B cell (primary cell): ENCODE data around the gene SMARCE1. TPM values are rescaled to one million over a fixed set of nuclear protein-coding genes. Genes with fewer than 3 reads are reported as not detected.
A peak's percentile ranks its signal among the peaks of the same experiment; 100 is the strongest.

Experiments used
- ATAC-seq: fragments of 200-7000 bp; cut with Tn5 transposase; one replicate; pipeline ENCODE4 v1.10.0; 2021; ENCODE audit warnings: low read depth, mild to moderate bottlenecking, moderate number of reproducible peaks, moderate library complexity
- CTCF ChIA-PET: fragments of 350-600 bp; sonication (Branson Sonifier 250); formaldehyde crosslinking; loops from one replicate; lab custom pipeline; 2021; ENCODE audit warnings: antibody characterized with exemption, inconsistent platforms; lab: Charles Lee
- POLR2A ChIA-PET: fragments of 350-600 bp; sonication (Branson Sonifier 250); formaldehyde crosslinking; loops from one replicate; lab custom pipeline; 2021; ENCODE audit warnings: antibody characterized with exemption; lab: Charles Lee
- DNase-seq: peaks from one replicate; pipeline ENCODE4 v3.0.0; 2013
- H2AFZ ChIP-seq: 2 replicates; pipeline ENCODE4 v1.6.1; 2012; ENCODE audit warnings: mild to moderate bottlenecking, low read depth, low read length; ENCODE audit not compliant: insufficient read depth, poor library complexity, severe bottlenecking
- H3K27ac ChIP-seq, 2 donors: 1 replicate in 1 of 2; 2 replicates in 1 of 2; pipeline ENCODE4 v1.5.1; 2012 to 2013; ENCODE audit warnings: low read length in 2 of 2, mild to moderate bottlenecking in 2 of 2, moderate library complexity in 1 of 2
- H3K27me3 ChIP-seq, 4 experiments: fragments of 200-600 bp in 1 of 4; sonication (generic) in 1 of 4; replicated peaks in 1 of 4; 1 replicate in 2 of 4; 2 replicates in 2 of 4; pipeline versions ENCODE4 v1.6.1 to v1.7.0; 2013 to 2016; ENCODE audit warnings: low read length in 3 of 4, mild to moderate bottlenecking in 2 of 4, mixed read lengths in 1 of 4, moderate library complexity in 1 of 4; ENCODE audit not compliant: insufficient read depth in 4 of 4, control insufficient read depth in 3 of 4; ENCODE audit errors: control extremely low read depth in 1 of 4
- H3K36me3 ChIP-seq, 2 experiments: replicated peaks in 1 of 2; 1 replicate in 1 of 2; 2 replicates in 1 of 2; pipeline versions ENCODE4 v1.6.1 to v1.7.1; 2013; ENCODE audit warnings: low read length in 1 of 2; ENCODE audit not compliant: insufficient read depth in 2 of 2, control insufficient read depth in 1 of 2; ENCODE audit errors: control extremely low read depth in 1 of 2, extremely low read depth in 1 of 2
- H3K4me1 ChIP-seq, 2 donors: fragments of 200-600 bp in 1 of 2; sonication (generic) in 1 of 2; 1 replicate in 1 of 2; 2 replicates in 1 of 2; pipeline versions ENCODE4 v1.5.1 to v1.6.1; 2013 to 2017; ENCODE audit warnings: low read length in 2 of 2; ENCODE audit not compliant: control insufficient read depth in 2 of 2, insufficient read depth in 2 of 2
- H3K4me2 ChIP-seq: replicated peaks from 2 replicates; pipeline ENCODE3; 2012; ENCODE audit warnings: mild to moderate bottlenecking, low read depth, low read length; ENCODE audit not compliant: poor library complexity, severe bottlenecking
- H3K4me3 ChIP-seq, 5 experiments: fragments of 200-600 bp in 1 of 5; sonication (generic) in 1 of 5; 1 replicate in 3 of 5; 2 replicates in 2 of 5; pipeline versions ENCODE4 v1.5.1 to v1.7.0; 2011 to 2016; ENCODE audit warnings: low read length in 4 of 5, mild to moderate bottlenecking in 4 of 5, low read depth in 2 of 5, control low read depth in 1 of 5, moderate library complexity in 1 of 5; ENCODE audit not compliant: insufficient read depth in 1 of 5; ENCODE audit errors: control extremely low read depth in 1 of 5, extremely low read depth in 1 of 5
- H3K79me2 ChIP-seq: fragments of 200-600 bp; sonication (generic); one replicate; pipeline ENCODE4 v1.6.0; 2016; ENCODE audit warnings: low read length; ENCODE audit not compliant: control insufficient read depth, insufficient read depth
- H3K9ac ChIP-seq: fragments of 200-600 bp; sonication (generic); 2 replicates; pipeline ENCODE4 v1.6.1; 2017; ENCODE audit warnings: mild to moderate bottlenecking, low read length, moderate library complexity
- H3K9me3 ChIP-seq, 3 donors: one replicate each; pipeline versions ENCODE4 v1.6.1 to v1.7.1; 2013; ENCODE audit warnings: low read length in 2 of 3; ENCODE audit not compliant: control insufficient read depth in 2 of 3, insufficient read depth in 1 of 3; ENCODE audit errors: control extremely low read depth in 1 of 3
- H4K20me1 ChIP-seq: 2 replicates; pipeline ENCODE4 v1.6.0; 2012; ENCODE audit warnings: mild to moderate bottlenecking, low read length; ENCODE audit not compliant: insufficient read depth, control insufficient read depth, poor library complexity, severe bottlenecking
- H3K27ac Mint-ChIP-seq: one replicate; pipeline ENCODE4 v1.8.0; 2021; ENCODE audit warnings: mixed read lengths
- H3K27me3 Mint-ChIP-seq: one replicate; pipeline ENCODE4 v1.8.0; 2021; ENCODE audit warnings: mixed read lengths
- H3K4me1 Mint-ChIP-seq: one replicate; pipeline ENCODE4 v1.8.0; 2021; ENCODE audit warnings: mixed read lengths
- H3K4me3 Mint-ChIP-seq: one replicate; pipeline ENCODE4 v1.8.0; 2021; ENCODE audit warnings: mixed read lengths
- H3K9me3 Mint-ChIP-seq: one replicate; pipeline ENCODE4 v1.8.0; 2022; ENCODE audit warnings: mixed read lengths; ENCODE audit not compliant: insufficient read depth
- CTCF ChIP-seq: fragments of 200-600 bp; IDR thresholded peaks from one replicate; pipeline ENCODE4 v1.8.0; 2022; ENCODE audit warnings: antibody characterized with exemption, mild to moderate bottlenecking
- EZH2 ChIP-seq: IDR thresholded peaks from 2 replicates; pipeline ENCODE4 v1.6.1; 2012; ENCODE audit warnings: borderline replicate concordance, low read depth, mild to moderate bottlenecking, moderate library complexity, low read length; ENCODE audit not compliant: insufficient read depth, poor library complexity, severe bottlenecking
- WGBS: methylation state at CpG from one replicate; pipeline ENCODE4 v1.1.5; 2013; ENCODE audit warnings: missing lambda C conversion rate; ENCODE audit not compliant: insufficient coverage; 5-methylcytosine and 5-hydroxymethylcytosine counted together
- intact Hi-C: fragments of 100-400 bp; cut with micrococcal nuclease; formaldehyde crosslinking; loops from one replicate; pipeline ENCODE4 v1.10.0; 2022
- polyA plus RNA-seq: library from polyadenylated mRNA; depleted of rRNA; stranded (reverse); fragments of >200 nt; gene quantifications from 2 replicates; pipeline ENCODE4 v1.2.3, GENCODE V29; 2012
- total RNA-seq, 2 donors: library from RNA; stranded (reverse); fragments of 120-200 nt in 1 of 2; gene quantifications; 1 replicate in 1 of 2; 2 replicates in 1 of 2; pipeline versions ENCODE4 v1.2.3 to v1.2.4, GENCODE V29; 2013 to 2022

Gene SMARCE1
- total and polyA plus RNA-seq, 2 donors (not counting 1 experiment from before 2014, with no cell fraction given) = 19.9 to 128 TPM

- H3K79me2 ChIP-seq = peaks cover 57% of the 10 kb centered on the region
- peak overlapping the region; percentile 89 for H3K4me3 Mint-ChIP-seq
- ATAC-seq (no peak), DNase-seq (no peak)
- under 1% methylated on average over 26 of the region's 28 CpGs for WGBS
- H3K27ac ChIP-seq = peak overlapping the region; percentile 97 to 100
- H3K4me1 Mint-ChIP-seq = peaks cover 38% of the 10 kb centered on the region
- H4K20me1 ChIP-seq = no peaks in the 10 kb centered on the region
- H3K27me3 Mint-ChIP-seq = no peaks in the 10 kb centered on the region
- no peak for TF ChIP-seq CTCF
- no peak for TF ChIP-seq EZH2
- no peaks in the 10 kb centered on the region for H3K27me3 ChIP-seq
- peak overlapping the region; percentile 99 for H2AFZ ChIP-seq
- H3K36me3 ChIP-seq = peaks cover 3 to 15% of the 10 kb centered on the region in 2 experiments
- H3K4me2 ChIP-seq = peak overlapping the region; percentile 95
- ChIA-PET POLR2A (interaction anchor here (1.6 to 1.7 kb wide), 2 partner anchors 85 to 101 kb away, joined by 4 to 5 read pairs; no protein-coding TSS in a partner anchor), CTCF (interaction anchor here (0.8 to 3.6 kb wide), 7 partner anchors 22 to 1019 kb away, joined by 3 to 17 read pairs (median 3); no protein-coding TSS in a partner anchor)
- H3K27ac Mint-ChIP-seq = peak overlapping the region; percentile 94
- peak overlapping the region; percentile 100 for H3K9ac ChIP-seq
- H3K9me3 Mint-ChIP-seq = no peaks in the 10 kb centered on the region
- peak overlapping the region; percentile 85 to 94 (median 86) for H3K4me3 ChIP-seq
- H3K4me1 ChIP-seq = peaks cover 25 to 30% of the 10 kb centered on the region in 2 donors
- no peaks in the 10 kb centered on the region for H3K9me3 ChIP-seq
- intact Hi-C loops = loop anchor here (1.0 to 2.0 kb wide), 4 partner anchors 28 to 170 kb away; no protein-coding TSS in a partner anchor
Observed at GRCh38 chr17:40648384-40648968, 858 bp upstream of the SMARCE1 start.
